Panc1 (cell line): Measurements from ENCODE around the gene NFILZ.

Source experiments
- CTCF ChIP-seq: fragments of 450-650 bp; IDR thresholded peaks from 2 replicates; pipeline ENCODE4 v1.5.1; 2017; ENCODE audit warnings: mild to moderate bottlenecking
- POLR2AphosphoS5 ChIP-seq: IDR thresholded peaks from 2 replicates; pipeline ENCODE4 v1.6.1; 2012; ENCODE audit warnings: mild to moderate bottlenecking, low read depth, low read length, moderate library complexity
- SIN3A ChIP-seq: IDR thresholded peaks from 2 replicates; pipeline ENCODE4 v1.6.1; 2012; ENCODE audit warnings: low read depth, mild to moderate bottlenecking, low read length, moderate library complexity, borderline replicate concordance; ENCODE audit not compliant: insufficient read depth
- TCF7L2 ChIP-seq: IDR thresholded peaks from 2 replicates; pipeline ENCODE4 v1.6.1; 2011; ENCODE audit warnings: mild to moderate bottlenecking, low read depth, low read length, inconsistent platforms

- TF ChIP-seq CTCF: peak; percentile 94
- no peak for TF ChIP-seq POLR2AphosphoS5
- TF ChIP-seq TCF7L2: no peak
- no peak for TF ChIP-seq SIN3A
Measured at GRCh38 chr19:8654591-8655339, 24.3 kb downstream of the NFILZ start.
